ENCODE measurements around the gene NIT1. TPM values are rescaled to one million over a fixed set of nuclear protein-coding genes. Genes with fewer than 3 reads are reported as not detected.

The NIT1 gene
- total RNA-seq, 1 experiment from 2014 or later: 65.9 TPM

DNA sequence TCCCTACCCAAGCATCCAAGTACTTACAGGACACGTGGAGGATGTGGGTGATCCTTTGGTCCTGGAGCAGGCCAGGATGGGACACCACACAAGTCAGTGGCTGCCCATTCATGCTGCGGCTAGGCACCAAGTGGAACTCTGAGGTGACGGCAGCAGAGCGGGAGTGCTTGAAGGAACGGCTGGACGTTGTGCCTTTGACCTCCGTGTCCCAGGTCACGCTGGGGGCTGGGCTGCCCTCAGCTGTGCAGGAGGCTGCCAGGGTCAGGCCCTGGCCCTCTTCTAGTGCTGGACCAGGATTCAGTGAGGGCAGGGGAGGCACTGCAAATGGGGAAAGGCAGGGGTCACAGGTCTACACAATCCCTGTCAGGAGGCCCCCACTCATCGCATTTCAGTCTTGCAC lies 40.5 kb upstream of the NIT1 start:
- H3K9me2 ChIP-seq (ENCODE audit: insufficient read depth): no peaks in the 10 kb centered on the region
- H3K9me3 ChIP-seq (ENCODE audit: control insufficient read depth in 1 of 2, insufficient read depth in 1 of 2, low read depth in 1 of 2, low read length in 2 of 2): no peaks in the 10 kb centered on the region
- no peaks in the 10 kb centered on the region for H3K36me3 ChIP-seq (ENCODE audit: control insufficient read depth in 1 of 2, insufficient read depth in 2 of 2, low read length in 2 of 2)
- intact Hi-C loops (cut with micrococcal nuclease): no loop called here
- no peaks in the 10 kb centered on the region for H4K20me1 ChIP-seq (ENCODE audit: insufficient read depth)
- POLR2A ChIA-PET: no interaction called here
- no peaks in the 10 kb centered on the region for H3K79me2 ChIP-seq (ENCODE audit: insufficient read depth, low read length)
- TF ChIP-seq ELF1 (IDR thresholded peaks at IDR 0.05; ENCODE audit: borderline replicate concordance, low read depth): no peak
- no peak for TF ChIP-seq FOSL1 (IDR thresholded peaks at IDR 0.05; ENCODE audit: low read depth)
- TF ChIP-seq YY1 (IDR thresholded peaks at IDR 0.05; ENCODE audit: extremely low read depth, insufficient replicate concordance, low read depth, low read length): no peak
- no peak for TF ChIP-seq SRF (IDR thresholded peaks at IDR 0.05; ENCODE audit: low read depth)
- no peak for TF ChIP-seq REST (IDR thresholded peaks at IDR 0.05; ENCODE audit: low read depth)
- TF ChIP-seq POLR2A (IDR thresholded peaks at IDR 0.05; ENCODE audit: borderline replicate concordance, extremely low read depth, insufficient read depth, insufficient read length): no peak
- TF ChIP-seq JUND (IDR thresholded peaks at IDR 0.05): no peak
- no peak for TF ChIP-seq TCF7L2 (IDR thresholded peaks at IDR 0.05; ENCODE audit: borderline replicate concordance, extremely low read depth, insufficient read depth, insufficient read length)
- TF ChIP-seq CTCF (IDR thresholded peaks at IDR 0.05 in 2 of 3, conservative IDR thresholded peaks at IDR 0.05 in 1 of 3; ENCODE audit: borderline replicate concordance in 1 of 3, insufficient read depth in 1 of 3, low read depth in 2 of 3, low read length in 2 of 3): no peak
- TF ChIP-seq CEBPB (IDR thresholded peaks at IDR 0.05; ENCODE audit: low read depth): no peak
- TF ChIP-seq SIN3A (IDR thresholded peaks at IDR 0.05; ENCODE audit: low read depth): no peak
- no peak for TF ChIP-seq ATF3 (IDR thresholded peaks at IDR 0.05)
- TF ChIP-seq ZBTB33 (IDR thresholded peaks at IDR 0.05; ENCODE audit: extremely low read depth, insufficient replicate concordance, low read length): no peak
- no peak for TF ChIP-seq POLR2AphosphoS5 (IDR thresholded peaks at IDR 0.05; ENCODE audit: low read depth, low read length)
- no peak overlapping the region for H3K4me2 ChIP-seq (ENCODE audit: low read length)
- no peaks in the 10 kb centered on the region for H3K27me3 ChIP-seq (ENCODE audit: insufficient read depth, low read length)
- no TSS peak for BruUV-seq (replicated peaks)
- no peak overlapping the region for H3K9ac ChIP-seq (ENCODE audit: low read length)
- no peak overlapping the region for H2AFZ ChIP-seq (ENCODE audit: low read depth, low read length, poor library complexity, severe bottlenecking)
- RAD21 ChIA-PET (ENCODE audit: low non-redundant PET in 1 of 2, low total read pairs in 2 of 2, uncharacterized antibody in 2 of 2, unreplicated experiment in 2 of 2): no interaction called here
- CTCF ChIA-PET: no interaction called here
- H3K27ac ChIP-seq (ENCODE audit: low read depth, low read length): no peak overlapping the region
- ATAC-seq (no peak), DNase-seq (ENCODE audit: low read depth, low spot score) (no peak)
- peaks cover 5 to 52% of the 10 kb centered on the region in 2 experiments; a peak in 3 of 4 replicates for H3K4me1 ChIP-seq (ENCODE audit: control insufficient read depth in 1 of 2, insufficient read depth in 2 of 2, low read length in 2 of 2)
- no peak overlapping the region for H3K4me3 ChIP-seq (replicated peaks in 1 of 2; ENCODE audit: low read depth in 1 of 2, low read length in 2 of 2)

All from HCT116 (cell line).